GM19043 (cell line): Measurements from ENCODE around the gene DLGAP1.

Source experiments
- ATAC-seq: cut with Tn5 transposase; IDR thresholded peaks from one replicate; pipeline ENCODE4 v1.9.1; 2021; ENCODE audit warnings: low read depth; ENCODE audit not compliant: unreplicated experiment

The DLGAP1 gene

GRCh38 chr18:3499501-3499900 lies 955.6 kb downstream of the DLGAP1 start:
- no peak for ATAC-seq

GRCh38 chr18:3498698-3499471 lies 956.2 kb downstream of the DLGAP1 start:
- ATAC-seq, result no peak

- no peak for ATAC-seq
Measured at GRCh38 chr18:3495691-3496430, 959.2 kb downstream of the DLGAP1 start.

GRCh38 chr18:3494569-3494968 lies 960.5 kb downstream of the DLGAP1 start:
- no peak for ATAC-seq

- ATAC-seq, result no peak
Measured at GRCh38 chr18:3494245-3494526, 960.9 kb downstream of the DLGAP1 start.

- no peak for ATAC-seq
Measured at GRCh38 chr18:3493501-3494244, 961.4 kb downstream of the DLGAP1 start.

- ATAC-seq, result no peak
Measured at GRCh38 chr18:3492721-3493120, 962.4 kb downstream of the DLGAP1 start.

GRCh38 chr18:3491981-3492555 lies 963.0 kb downstream of the DLGAP1 start:
- no peak for ATAC-seq

- no peak for ATAC-seq
Measured at GRCh38 chr18:3489462-3489861, 965.6 kb downstream of the DLGAP1 start.

- ATAC-seq, result no peak
Measured at GRCh38 chr18:3486512-3486911, 968.6 kb downstream of the DLGAP1 start.

GRCh38 chr18:3485153-3486149 lies 969.7 kb downstream of the DLGAP1 start:
- ATAC-seq, result no peak

- no peak for ATAC-seq
Measured at GRCh38 chr18:3482258-3482657, 972.8 kb downstream of the DLGAP1 start.

- ATAC-seq, result peak; percentile 74
Measured at GRCh38 chr18:3481696-3482210, 973.4 kb downstream of the DLGAP1 start.

- ATAC-seq, result no peak
Measured at GRCh38 chr18:3480827-3481573, 974.1 kb downstream of the DLGAP1 start.

GRCh38 chr18:3479978-3480509 lies 975.1 kb downstream of the DLGAP1 start:
- no peak for ATAC-seq

GRCh38 chr18:3478262-3478978 lies 976.7 kb downstream of the DLGAP1 start:
- ATAC-seq, result no peak

- ATAC-seq, result peak; percentile 91
Measured at GRCh38 chr18:3472681-3473544, 982.2 kb downstream of the DLGAP1 start.
